HG03060 (cell line): Measurements from ENCODE around the gene EFEMP2.
A peak's percentile ranks its signal among the peaks of the same experiment; 100 is the strongest.
"Not testable (repeated sequence)": the region's sequence is repeated elsewhere in the genome, so short reads cannot be mapped to it uniquely, and the experiment has no call there.

Experiments used
- ATAC-seq: cut with Tn5 transposase; IDR thresholded peaks from one replicate; pipeline ENCODE4 v1.9.1; 2021; ENCODE audit warnings: low read depth, moderate number of reproducible peaks; ENCODE audit not compliant: unreplicated experiment

Gene EFEMP2

DNA sequence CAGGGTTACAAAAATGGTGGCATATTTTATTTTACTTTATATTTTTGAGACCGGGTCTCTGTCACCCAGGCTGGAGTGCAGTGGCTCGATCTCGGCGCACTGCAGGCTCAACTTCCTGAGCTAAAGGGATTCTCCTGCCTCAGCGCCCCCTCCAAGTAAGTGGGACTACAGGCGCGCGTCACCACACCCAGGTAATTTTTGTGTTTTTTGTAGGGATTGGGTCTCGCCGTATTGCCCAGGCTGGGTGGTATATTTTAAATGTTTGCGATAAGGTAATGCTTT, 28.2 kb upstream of the EFEMP2 start:
- no peak for ATAC-seq

- ATAC-seq = peak; percentile 39
Measured at GRCh38 chr11:65900125-65900898, 27.7 kb upstream of the EFEMP2 start, which contains the start of gene FOSL1. FOSL1 (minus strand) TSS chr11:65900388; CDS start chr11:65900339, 49 bp downstream.

GRCh38 chr11:65899356-65900124, 26.9 kb upstream of the EFEMP2 start:
- ATAC-seq = no peak

DNA sequence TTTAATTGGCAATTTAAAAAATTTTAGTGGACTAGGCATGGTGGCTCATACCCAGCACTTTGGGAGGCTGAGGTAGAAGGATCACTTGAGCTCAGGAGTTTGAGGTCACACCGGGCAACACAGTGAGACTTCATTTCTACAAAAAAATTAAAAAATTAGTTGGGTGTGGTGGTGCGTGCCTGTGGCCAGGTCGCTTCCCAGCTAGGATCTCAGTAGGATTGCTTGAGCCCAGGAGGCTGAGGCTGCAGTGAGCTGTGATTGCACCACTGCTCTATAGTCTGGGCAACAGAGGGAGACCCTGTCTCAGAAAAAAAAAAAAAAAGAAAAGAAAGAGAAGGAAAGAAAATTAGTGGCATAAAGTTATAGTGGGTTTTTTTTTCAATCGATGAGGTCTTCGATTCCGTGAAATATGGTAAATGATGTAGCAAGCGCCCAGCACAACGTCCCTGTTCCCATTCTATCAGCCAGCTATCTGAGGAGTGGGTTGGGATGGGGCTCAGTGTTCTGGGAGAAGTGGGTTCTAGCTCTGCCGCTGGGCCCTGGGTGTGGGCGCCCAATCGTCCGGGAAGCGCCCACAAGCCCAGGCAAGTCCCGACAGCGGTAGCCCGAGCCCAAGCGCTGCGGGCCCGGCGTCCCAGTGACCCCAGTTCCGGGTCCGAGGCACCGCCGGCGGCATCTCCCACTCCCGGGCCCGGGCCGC, 26.2 kb upstream of the EFEMP2 start:
- no peak for ATAC-seq

DNA sequence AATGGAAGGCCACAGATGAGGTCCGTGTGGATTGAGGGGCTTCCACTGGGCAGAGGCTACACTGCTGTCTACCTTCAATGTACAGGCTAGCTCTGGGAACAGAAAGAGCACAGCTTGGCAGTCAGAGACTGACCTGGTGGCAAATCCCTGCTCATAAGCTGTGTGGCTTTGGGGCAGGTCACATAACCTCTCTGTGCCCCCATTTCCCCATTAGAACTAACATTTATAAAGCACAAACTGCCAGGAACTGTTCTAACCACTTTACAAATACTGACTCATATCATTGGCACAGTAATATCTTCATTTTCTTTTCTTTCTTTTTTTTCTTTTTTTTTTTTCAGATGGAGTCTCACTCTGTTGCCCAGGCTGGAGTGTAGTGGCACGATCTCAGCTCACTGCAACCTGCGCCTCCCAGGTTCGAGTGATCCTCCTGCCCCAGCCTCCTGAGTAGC, 24.4 kb upstream of the EFEMP2 start:
- no peak for ATAC-seq

- no peak for ATAC-seq
Measured at GRCh38 chr11:65896034-65896999, 23.7 kb upstream of the EFEMP2 start.

GRCh38 chr11:65895482-65895981, 22.9 kb upstream of the EFEMP2 start:
- no peak for ATAC-seq

- ATAC-seq = no peak
Measured at GRCh38 chr11:65894034-65894591, 21.5 kb upstream of the EFEMP2 start.

DNA sequence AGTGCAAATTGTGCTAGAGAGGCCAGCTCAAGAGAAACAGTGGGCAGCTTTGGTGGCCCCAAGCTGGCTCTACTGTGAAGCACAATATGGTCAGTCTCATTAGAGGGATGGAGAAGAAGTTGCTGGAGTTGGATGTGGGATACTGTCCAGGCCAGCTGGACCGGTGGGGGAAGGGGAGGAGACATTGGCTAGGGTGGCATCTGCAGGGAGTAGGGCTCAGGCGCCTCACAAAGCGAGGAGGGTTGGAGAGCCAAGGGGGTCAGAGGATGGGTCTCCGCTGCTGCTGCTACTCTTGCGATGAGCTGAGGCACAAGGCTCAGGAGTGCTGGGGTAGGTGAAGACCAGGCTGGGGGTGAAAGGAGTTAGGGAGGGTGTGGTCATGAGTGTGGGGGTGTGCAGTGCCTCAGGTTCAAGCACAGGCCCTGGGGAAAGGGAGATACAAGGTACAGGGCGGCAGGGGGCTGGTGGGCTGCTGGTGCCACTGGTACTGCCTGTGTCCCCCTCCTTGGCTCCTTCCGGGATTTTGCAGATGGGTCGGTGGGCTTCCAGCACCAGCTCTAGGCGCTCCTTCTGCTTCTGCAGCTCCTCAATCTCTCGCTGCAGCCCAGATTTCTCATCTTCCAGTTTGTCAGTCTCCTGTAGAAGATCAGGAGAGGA, 20.2 kb upstream of the EFEMP2 start:
- no peak for ATAC-seq

GRCh38 chr11:65892137-65892540, 19.5 kb upstream of the EFEMP2 start:
- ATAC-seq = not testable (repeated sequence)

DNA sequence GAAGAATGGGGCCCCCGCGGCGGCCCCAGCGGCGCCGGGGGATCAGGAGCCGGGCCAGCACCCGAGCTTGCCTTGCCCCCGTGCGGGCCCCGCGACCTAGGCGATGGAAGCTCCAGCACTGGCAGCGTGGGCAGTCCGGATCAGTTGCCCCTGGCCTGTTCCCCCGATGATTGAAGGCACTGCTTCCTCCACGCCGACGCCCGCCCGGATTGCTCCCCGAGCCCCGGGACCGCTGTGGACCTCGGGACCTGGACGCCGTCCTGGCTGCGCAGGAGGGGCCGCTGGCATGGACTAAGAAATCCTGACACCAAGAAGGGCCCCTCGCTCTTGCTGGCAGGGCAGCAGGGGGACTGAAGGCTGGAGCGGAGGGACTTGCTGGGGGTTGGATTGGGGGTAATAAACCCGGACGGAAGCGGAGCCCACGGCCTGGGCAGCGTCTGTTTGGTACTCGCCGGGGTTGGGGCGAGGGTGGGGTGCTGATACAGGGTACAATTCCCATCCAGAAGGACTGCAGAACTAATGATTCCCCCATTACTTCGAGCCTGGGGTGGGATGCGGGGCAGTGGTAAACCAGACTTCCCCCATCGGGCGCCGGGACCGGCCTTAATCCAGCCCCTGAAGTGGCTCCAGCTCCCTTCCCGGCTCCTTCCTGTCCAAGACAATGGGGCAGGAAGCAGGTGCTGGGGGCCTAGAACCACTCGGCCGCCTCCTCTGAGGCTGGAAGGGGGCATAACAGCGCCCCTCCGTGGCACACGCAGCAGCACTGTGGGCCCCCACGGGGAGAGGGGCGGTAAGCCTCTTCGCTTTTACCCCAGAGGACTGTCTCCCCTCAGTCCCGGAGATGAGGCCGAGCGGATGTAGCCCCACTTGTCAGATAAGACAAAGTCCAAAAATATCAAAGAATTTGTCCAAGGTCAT, 18.9 kb upstream of the EFEMP2 start:
- ATAC-seq = no peak

DNA sequence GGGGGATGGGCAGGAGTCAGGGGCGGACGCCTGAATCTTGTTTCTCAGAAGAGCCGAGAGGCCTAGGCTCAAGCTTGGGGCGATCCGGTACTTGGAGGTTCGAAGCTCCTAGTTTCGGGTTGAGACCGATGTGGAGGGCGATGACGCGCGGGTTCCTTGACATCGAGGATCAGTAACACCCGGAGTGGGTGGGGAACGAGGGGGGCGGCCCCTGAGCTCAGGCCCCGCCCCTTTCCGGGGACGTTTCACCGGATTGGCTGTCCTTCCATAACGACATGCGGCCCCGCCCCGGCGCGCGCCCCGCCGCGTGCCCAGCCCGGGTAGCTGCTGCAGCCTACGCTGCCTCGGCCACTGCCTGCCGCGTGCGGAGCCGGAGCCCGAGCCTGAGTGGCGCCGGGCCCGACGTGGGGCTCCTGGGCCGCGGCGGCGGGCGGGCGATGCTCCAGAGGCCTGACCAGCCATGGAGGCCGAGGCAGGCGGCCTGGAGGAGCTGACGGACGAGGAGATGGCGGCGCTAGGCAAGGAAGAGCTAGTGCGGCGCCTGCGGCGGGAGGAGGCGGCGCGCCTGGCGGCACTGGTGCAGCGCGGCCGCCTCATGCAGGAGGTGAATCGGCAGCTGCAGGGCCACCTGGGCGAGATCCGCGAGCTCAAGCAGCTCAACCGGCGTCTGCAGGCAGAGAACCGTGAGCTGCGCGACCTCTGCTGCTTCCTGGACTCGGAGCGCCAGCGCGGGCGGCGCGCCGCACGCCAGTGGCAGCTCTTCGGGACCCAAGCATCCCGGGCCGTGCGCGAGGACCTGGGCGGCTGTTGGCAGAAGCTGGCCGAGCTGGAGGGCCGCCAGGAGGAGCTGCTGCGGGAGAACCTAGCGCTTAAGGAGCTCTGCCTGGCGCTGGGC, 18.0 kb upstream of the EFEMP2 start, which contains the start of gene CCDC85B:
CCDC85B (plus strand) TSS at position 350 of the 895 bp plus-strand sequence; CDS start at position 461, 111 bp downstream.
- no peak for ATAC-seq

GRCh38 chr11:65888163-65888814, 15.7 kb upstream of the EFEMP2 start, which contains the start of gene FIBP:
FIBP (minus strand) TSS chr11:65888471; CDS start chr11:65888418, 53 bp downstream.
- ATAC-seq = no peak

DNA sequence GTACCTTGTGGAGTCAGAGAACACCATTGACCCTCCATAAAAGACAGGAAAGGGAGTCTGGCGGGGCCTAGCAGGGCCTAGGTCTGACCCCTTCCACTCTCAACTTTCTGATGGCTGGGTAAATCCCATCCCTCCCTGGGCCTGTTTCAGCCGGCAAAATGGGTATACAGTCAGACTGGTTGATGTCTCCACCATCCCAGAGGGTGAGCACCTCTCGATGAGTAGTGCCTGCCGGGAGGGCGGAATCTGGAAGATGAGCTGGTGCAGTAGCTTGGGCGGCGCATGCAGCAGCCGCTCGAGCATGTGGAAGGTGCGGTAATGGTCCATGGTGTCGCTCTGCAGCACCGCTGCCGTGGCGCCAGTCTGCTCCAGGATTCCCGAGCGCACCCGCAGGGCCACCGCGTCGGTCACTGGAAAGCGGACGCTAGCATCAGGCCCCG, 15.1 kb upstream of the EFEMP2 start:
- no peak for ATAC-seq

GRCh38 chr11:65886826-65887722, 14.5 kb upstream of the EFEMP2 start:
- ATAC-seq = no peak
